Measurements from ENCODE around the gene MBNL3. TPM values are rescaled to one million over a fixed set of nuclear protein-coding genes. Genes with fewer than 3 reads are reported as not detected.
"Not testable (repeated sequence)": the region's sequence is repeated elsewhere in the genome, so short reads cannot be mapped to it uniquely, and the experiment has no call there.

Gene MBNL3
- total RNA-seq, 1 experiment from 2014 or later: 3.7 TPM

DNA sequence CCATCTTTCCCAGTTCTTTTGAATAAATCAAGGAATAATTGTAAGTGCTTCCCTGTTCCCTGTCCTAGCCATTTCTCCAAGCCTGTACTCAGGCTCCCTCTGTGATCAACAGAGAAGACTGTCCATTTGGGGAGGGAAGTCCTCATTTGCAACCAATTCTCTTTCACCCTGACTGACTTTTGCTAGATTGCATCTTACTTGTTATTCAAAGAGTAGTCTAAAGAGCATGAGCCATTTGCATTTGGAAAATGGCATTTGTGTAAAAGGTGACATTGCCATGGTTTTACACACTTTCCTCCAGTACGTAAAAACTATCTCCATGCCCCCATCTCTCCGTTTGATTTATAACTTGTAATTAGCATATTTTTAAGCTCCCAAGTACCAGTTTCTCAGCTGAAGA, 110.6 kb downstream of the MBNL3 start:
- DNase-seq (ENCODE audit: low read depth): no peak

GRCh38 chrX:132375941-132376340, 112.9 kb downstream of the MBNL3 start:
- no peak for DNase-seq (ENCODE audit: low read depth)

GRCh38 chrX:132373610-132374009, 115.2 kb downstream of the MBNL3 start:
- DNase-seq (ENCODE audit: low read depth): no peak

DNA sequence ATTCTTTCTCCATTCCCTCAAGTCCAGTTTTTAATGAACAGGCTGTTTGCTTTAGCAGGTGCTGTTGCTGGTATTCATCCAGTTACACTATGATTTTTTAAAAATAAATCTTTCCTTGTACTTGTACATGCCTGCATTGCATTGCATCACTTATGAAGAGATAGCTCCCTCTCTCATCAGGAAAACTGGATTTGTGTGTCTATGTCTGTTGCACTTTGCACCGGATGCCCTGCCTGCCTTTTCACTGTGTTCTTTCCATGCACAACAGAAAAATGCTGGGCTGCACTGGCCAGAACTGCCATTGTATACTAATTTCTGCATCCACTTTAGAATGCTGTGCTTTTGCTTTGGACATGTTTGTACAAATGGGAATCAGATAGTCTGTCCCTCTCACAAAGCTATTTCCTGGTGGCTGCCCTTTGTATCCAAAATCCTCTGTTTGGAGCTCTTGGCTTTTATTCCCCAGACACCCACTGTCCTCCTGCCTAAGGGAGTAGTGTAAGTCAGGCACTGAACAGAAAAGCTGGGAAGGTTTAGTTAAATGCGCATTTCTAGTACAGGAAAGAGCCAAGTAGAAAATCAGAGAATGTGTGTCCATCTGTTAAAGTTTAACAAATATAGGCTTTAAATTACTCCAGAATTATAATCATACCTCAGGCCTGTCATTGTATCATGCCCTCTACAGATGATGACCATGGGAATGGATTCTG, 119.1 kb downstream of the MBNL3 start:
- DNase-seq (ENCODE audit: low read depth): no peak

DNA sequence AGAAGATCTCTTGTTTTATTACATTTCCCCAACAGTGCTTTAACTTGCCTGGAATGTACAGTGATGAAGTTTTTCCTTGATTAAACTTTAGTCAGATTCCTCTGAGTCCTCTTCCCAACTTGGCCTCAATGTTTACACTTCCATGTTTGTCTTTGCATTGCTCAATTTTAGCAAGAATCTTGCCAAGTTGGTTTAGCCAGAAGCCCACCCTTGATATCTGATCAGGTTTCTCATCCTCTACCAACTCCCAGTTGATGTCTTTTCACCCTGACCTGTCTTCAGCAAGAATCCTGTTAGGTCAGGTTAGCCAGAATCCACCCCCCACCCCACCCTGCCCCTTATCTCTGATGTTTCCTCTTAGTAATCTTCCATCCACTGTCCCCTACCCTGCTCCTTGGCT, 120.9 kb downstream of the MBNL3 start:
- DNase-seq (ENCODE audit: low read depth): no peak

DNA sequence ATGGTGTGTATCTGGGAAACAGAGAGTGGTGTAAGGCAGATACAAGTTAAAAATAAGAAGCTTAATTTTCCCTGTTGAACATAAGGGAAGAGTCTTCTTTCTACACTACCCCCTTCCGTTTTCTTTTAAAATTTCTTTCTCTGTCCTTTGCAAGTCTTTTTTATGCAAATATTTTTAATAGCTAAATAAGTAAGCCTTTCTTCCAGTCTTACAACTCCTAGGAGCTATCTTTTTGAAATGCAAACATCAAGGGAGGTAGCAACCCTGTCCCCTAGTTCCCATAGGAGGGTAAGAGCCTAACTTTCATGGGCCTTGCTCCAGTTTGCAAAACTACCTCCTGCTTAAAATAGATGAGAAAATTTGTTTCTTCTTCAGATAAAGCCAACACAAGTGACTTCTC, 121.5 kb downstream of the MBNL3 start:
- no peak for DNase-seq (ENCODE audit: low read depth)

GRCh38 chrX:132365490-132365889, 123.3 kb downstream of the MBNL3 start:
- no peak for DNase-seq (ENCODE audit: low read depth)

DNA sequence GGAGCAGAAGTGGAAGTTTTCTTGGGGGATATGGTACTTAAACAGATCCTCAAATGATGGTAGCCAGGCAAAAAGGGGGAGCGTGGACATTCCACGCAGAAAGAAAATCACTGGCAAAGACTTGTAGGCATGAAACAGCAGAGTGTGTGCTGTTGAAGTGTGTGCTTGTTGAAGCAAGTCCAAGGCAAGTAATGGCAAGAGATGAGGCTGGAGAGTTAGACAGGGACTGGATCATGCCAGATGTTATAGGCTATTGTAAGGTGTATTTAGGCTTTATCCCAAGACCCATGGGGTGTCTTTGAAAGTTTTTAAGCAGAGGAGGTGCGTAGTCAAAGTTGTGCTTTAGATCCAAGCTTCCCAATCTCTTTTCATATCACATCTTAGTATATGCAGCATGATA, 124.5 kb downstream of the MBNL3 start:
- DNase-seq (ENCODE audit: low read depth): no peak

DNA sequence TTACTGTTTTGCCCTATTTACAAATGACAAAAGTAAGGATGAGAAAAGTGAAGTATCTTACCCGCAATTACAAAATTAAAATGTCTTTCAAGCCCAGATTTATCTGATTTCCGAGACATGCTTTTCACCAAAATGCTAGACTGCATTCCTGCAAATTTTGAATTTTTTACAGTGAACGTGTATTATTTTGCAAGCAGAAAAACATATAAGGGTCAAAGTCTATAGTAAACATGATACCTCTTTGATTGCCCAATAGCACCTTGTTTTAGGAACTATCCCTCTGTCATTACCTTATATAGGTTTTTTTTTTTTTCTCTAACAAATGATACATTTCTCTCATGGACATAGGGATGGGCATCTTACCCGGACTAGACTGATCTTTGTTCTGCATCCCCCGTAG, 135.4 kb downstream of the MBNL3 start:
- DNase-seq (ENCODE audit: low read depth): no peak

DNA sequence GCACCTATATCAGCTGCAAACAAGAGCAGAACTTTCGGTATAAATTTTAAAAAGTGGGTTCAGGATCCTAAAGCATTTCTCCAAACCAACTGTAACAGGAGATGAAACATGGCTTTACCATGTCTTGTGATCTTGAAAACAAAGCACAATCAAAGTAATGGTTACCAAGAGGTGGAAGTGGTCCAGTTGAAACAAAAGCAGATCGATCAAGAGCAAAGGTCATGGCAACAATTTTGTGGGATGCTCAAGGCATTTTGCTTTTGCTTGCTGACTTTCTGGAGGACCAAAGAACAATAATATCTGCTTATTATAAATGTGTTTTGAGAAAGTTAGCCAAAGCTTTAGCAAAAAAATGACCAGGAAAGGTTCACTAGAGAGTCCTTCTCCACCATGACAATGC, 152.7 kb downstream of the MBNL3 start:
- DNase-seq (ENCODE audit: low read depth): no peak

DNA sequence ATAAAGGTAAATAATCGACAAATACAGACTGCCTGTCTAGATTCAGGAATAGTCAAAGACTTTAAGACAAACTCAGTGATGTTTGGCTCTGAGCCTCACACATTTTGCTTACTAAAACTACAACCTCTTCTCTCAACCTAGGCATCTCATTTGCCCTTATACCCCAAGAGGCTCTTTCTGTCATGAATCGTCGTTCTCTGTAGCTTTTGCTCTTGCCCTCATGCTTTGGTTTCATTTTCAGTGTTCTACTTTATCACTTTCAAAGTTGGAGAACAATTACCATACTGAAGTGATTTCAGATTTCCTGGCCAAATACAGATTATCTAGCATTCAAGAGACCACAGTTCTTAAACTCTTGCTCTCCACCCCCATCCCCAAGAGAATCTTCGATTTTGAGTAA, 155.5 kb downstream of the MBNL3 start:
- DNase-seq (ENCODE audit: low read depth): no peak

- no peak for DNase-seq (ENCODE audit: low read depth)
Measured at GRCh38 chrX:132331532-132331931, 157.3 kb downstream of the MBNL3 start.

DNA sequence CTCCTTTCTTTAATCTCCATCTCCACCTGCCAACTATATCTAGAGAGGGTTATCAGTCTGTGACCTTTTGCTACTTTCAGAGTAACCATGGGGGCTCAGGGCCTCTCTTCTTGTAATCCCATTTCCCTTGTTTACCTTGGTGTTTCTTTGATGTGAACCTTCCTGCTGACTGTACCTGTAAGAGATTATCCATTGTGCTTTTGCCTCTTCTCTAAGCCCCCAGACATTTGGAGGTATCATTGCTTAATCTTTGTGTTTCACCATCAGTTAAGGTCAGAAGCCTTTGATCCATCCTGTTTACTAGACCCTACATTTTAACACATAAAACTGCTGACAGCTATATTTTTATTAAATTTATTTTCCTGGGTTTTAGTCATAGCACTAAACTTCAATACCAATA, 157.8 kb downstream of the MBNL3 start:
- no peak for DNase-seq (ENCODE audit: low read depth)

DNA sequence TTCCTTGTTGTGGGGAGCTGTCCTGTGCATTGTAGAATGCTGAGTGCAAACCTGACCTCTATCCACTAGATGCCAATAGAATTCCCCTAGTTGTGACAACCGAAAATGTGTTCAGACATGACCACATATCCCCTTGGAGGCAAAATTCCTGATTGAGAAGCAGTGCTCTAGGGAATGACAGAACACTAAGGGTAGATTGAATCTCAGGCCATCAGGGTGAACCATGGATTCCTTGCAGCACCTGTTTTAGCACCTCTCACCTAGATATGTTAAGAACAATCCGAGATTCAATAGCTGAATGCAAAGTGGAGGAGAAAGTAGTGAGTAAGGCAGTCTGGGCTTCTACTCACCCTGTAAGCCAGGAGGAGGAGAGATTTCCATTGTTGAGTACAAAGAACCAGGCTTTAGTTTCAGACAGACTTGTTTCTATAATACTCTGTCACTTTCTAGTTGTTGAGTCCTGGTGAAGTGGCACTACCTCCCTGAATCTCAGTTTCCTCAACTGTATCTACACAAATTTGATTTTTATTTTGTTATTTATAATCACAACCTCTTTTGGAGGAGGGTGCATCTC, 158.6 kb downstream of the MBNL3 start:
- DNase-seq (ENCODE audit: low read depth): no peak

DNA sequence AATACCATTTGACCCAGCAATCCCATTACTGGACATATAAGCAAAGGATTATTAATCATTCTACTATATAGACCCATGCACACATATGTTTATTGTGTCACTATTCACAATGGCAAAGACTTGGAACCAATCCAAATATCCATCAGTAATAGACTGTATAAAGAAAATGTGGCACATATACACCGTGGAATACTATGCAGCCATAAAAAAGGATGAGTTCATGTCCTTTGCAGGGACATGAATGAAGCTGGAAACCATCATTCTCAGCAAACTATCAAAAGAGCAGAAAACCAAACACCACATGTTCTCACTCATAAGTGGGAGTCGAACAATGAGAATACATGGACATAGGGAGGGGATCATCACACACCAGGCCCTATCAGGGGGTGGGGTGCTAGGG, 161.9 kb downstream of the MBNL3 start:
- not testable (repeated sequence) for DNase-seq (ENCODE audit: low read depth)
